Activated gamma-delta T cell (primary cell): ENCODE data around the gene BUB1B.
"Not testable (repeated sequence)": the region's sequence is repeated elsewhere in the genome, so short reads cannot be mapped to it uniquely, and the experiment has no call there.

Experiments used
- DNase-seq: peaks from one replicate; lab custom pipeline; 2025; lab: John Stamatoyannopoulos, UW
- total RNA-seq, 2 donors: gene quantifications; one replicate each; lab custom pipeline; 2026; lab: John Stamatoyannopoulos, UW

BUB1B gene
- total RNA-seq = 2.3 to 3.7 reads per million in 2 donors

GRCh38 chr15:40160689-40161688 is at the start of gene BUB1B:
Gene BUB1B, plus strand, starts transcription at chr15:40161069. Its CDS starts 152 bp downstream, at chr15:40161221.
- DNase-seq = peak; percentile 68

- DNase-seq = no peak
Observed at GRCh38 chr15:40111888-40112287, 49.0 kb upstream of the BUB1B start.

GRCh38 chr15:40112789-40113188 is 48.1 kb upstream of the BUB1B start:
- no peak for DNase-seq

- DNase-seq = no peak
Observed at GRCh38 chr15:40114218-40114617, 46.7 kb upstream of the BUB1B start.

GRCh38 chr15:40115106-40115505 is 45.8 kb upstream of the BUB1B start:
- not testable (repeated sequence) for DNase-seq

- no peak for DNase-seq
Observed at GRCh38 chr15:40115670-40116093, 45.2 kb upstream of the BUB1B start.

GRCh38 chr15:40118473-40118872 is 42.4 kb upstream of the BUB1B start:
- no peak for DNase-seq

- no peak for DNase-seq
Observed at GRCh38 chr15:40121911-40122638, 38.8 kb upstream of the BUB1B start.

GRCh38 chr15:40122989-40123388 is 37.9 kb upstream of the BUB1B start:
- DNase-seq = not testable (repeated sequence)

GRCh38 chr15:40123863-40124262 is 37.0 kb upstream of the BUB1B start:
- DNase-seq = not testable (repeated sequence)

GRCh38 chr15:40124333-40124732 is 36.5 kb upstream of the BUB1B start:
- not testable (repeated sequence) for DNase-seq

- not testable (repeated sequence) for DNase-seq
Observed at GRCh38 chr15:40124807-40125285, 36.0 kb upstream of the BUB1B start.

GRCh38 chr15:40125950-40126349 is 34.9 kb upstream of the BUB1B start:
- DNase-seq = no peak

- no peak for DNase-seq
Observed at GRCh38 chr15:40128766-40129660, 31.9 kb upstream of the BUB1B start.

GRCh38 chr15:40130118-40130517 is 30.8 kb upstream of the BUB1B start:
- DNase-seq = no peak

GRCh38 chr15:40130799-40131502 is 29.9 kb upstream of the BUB1B start:
- no peak for DNase-seq

- no peak for DNase-seq
Observed at GRCh38 chr15:40133544-40133943, 27.3 kb upstream of the BUB1B start.

- DNase-seq = no peak
Observed at GRCh38 chr15:40134885-40135284, 26.0 kb upstream of the BUB1B start.

- DNase-seq = not testable (repeated sequence)
Observed at GRCh38 chr15:40135846-40136450, 24.9 kb upstream of the BUB1B start.
